ENCODE results near the gene PRUNE2. TPM values are rescaled to one million over a fixed set of nuclear protein-coding genes. Genes with fewer than 3 reads are reported as not detected.
"Not testable (repeated sequence)": the region's sequence is repeated elsewhere in the genome, so short reads cannot be mapped to it uniquely, and the experiment has no call there.

Gene PRUNE2
- total RNA-seq, 2 donors from 2014 or later: 0.45 to 0.57 TPM

- ATAC-seq: no peak
- H3K27me3 Mint-ChIP-seq: peaks cover 16 to 46% of the 10 kb centered on the region in 2 donors
- no peaks in the 10 kb centered on the region for H3K4me1 Mint-ChIP-seq (ENCODE audit: low read depth in 2 of 2)
- no peak overlapping the region for H3K4me3 Mint-ChIP-seq
- H3K36me3 Mint-ChIP-seq: no peaks in the 10 kb centered on the region
- H3K27ac Mint-ChIP-seq: no peak overlapping the region
- no peak for DNase-seq (ENCODE audit: low spot score)
- H3K9me3 Mint-ChIP-seq: no peaks in the 10 kb centered on the region
These were observed 32.7 kb downstream of the PRUNE2 start for GRCh38 chr9:76873056-76873792.

GRCh38 chr9:76868897-76869296 is 37.0 kb downstream of the PRUNE2 start:
- no peak for ATAC-seq
- H3K36me3 Mint-ChIP-seq: no peaks in the 10 kb centered on the region
- no peak for DNase-seq (ENCODE audit: low spot score)
- H3K27ac Mint-ChIP-seq: no peak overlapping the region
- H3K9me3 Mint-ChIP-seq: no peaks in the 10 kb centered on the region
- no peak overlapping the region for H3K4me3 Mint-ChIP-seq
- peaks cover 23 to 45% of the 10 kb centered on the region in 2 donors for H3K27me3 Mint-ChIP-seq
- no peaks in the 10 kb centered on the region for H3K4me1 Mint-ChIP-seq (ENCODE audit: low read depth in 2 of 2)

DNA sequence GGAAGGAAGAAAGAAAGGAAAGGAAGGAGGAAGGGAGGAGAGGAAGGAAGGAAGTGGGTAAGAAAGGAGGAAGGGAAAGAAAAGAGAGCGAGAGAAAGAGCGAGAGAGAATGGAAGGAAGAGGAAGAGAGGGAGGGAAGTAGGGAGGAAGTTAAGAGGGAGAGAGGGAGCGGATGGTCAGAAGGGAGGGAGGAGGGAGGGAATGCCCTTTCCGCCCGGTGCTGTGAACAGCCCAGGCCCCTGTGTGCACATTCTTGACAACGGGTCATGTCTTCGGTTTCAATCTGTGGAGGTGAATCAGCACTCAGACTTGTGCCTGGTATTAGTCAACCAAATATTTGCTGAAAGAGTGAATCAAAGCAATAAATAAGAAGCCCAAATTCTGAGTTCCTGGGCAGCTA is 39.2 kb downstream of the PRUNE2 start:
- Mint-ChIP-seq H3K4me3 (no peak overlapping the region), H3K4me1 (ENCODE audit: low read depth in 2 of 2) (no peaks in the 10 kb centered on the region), H3K36me3 (no peaks in the 10 kb centered on the region), H3K27me3 (peaks cover 15 to 31% of the 10 kb centered on the region in 2 donors), H3K9me3 (no peaks in the 10 kb centered on the region), H3K27ac (no peak overlapping the region)
- no peak for DNase-seq (ENCODE audit: low spot score)
- ATAC-seq: no peak

- Mint-ChIP-seq H3K4me3 (no peak overlapping the region), H3K9me3 (no peaks in the 10 kb centered on the region), H3K27me3 (peaks cover 13 to 25% of the 10 kb centered on the region in 2 donors), H3K36me3 (no peaks in the 10 kb centered on the region), H3K27ac (no peak overlapping the region), H3K4me1 (ENCODE audit: low read depth in 2 of 2) (no peaks in the 10 kb centered on the region)
- ATAC-seq: no peak
- DNase-seq (ENCODE audit: low spot score): no peak
These were observed 42.1 kb downstream of the PRUNE2 start for GRCh38 chr9:76863832-76864231.

- no peak overlapping the region for H3K4me3 Mint-ChIP-seq
- H3K36me3 Mint-ChIP-seq: no peaks in the 10 kb centered on the region
- ATAC-seq: no peak
- peaks cover 0 to 3% of the 10 kb centered on the region in 2 donors for H3K27me3 Mint-ChIP-seq
- H3K9me3 Mint-ChIP-seq: no peaks in the 10 kb centered on the region
- DNase-seq (ENCODE audit: low spot score): no peak
- H3K4me1 Mint-ChIP-seq (ENCODE audit: low read depth in 2 of 2): no peaks in the 10 kb centered on the region
- H3K27ac Mint-ChIP-seq: no peak overlapping the region
These were observed 46.1 kb downstream of the PRUNE2 start for GRCh38 chr9:76859860-76860259.

DNA sequence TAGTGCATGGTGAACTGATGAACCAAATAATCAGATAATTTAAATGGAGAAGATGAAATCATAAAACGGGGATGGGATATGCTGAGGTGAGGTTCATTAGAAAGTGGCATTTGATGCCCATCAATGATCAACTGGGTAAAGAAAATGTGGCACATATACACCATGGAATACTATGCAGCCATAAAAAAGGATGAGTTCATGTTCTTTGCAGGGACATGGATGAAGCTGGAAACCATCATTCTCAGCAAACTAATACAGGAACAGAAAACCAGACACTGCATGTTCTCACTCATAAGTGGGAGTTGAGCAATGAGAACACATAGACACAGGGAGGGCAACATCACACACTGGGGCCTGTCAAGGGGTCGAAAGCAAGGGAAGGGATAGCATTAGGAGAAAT is 47.7 kb downstream of the PRUNE2 start:
- not testable (repeated sequence) for H3K4me3 Mint-ChIP-seq; H3K27ac Mint-ChIP-seq; H3K27me3 Mint-ChIP-seq; H3K9me3 Mint-ChIP-seq; DNase-seq (ENCODE audit: low spot score); H3K4me1 Mint-ChIP-seq (ENCODE audit: low read depth in 2 of 2); ATAC-seq; H3K36me3 Mint-ChIP-seq

DNA sequence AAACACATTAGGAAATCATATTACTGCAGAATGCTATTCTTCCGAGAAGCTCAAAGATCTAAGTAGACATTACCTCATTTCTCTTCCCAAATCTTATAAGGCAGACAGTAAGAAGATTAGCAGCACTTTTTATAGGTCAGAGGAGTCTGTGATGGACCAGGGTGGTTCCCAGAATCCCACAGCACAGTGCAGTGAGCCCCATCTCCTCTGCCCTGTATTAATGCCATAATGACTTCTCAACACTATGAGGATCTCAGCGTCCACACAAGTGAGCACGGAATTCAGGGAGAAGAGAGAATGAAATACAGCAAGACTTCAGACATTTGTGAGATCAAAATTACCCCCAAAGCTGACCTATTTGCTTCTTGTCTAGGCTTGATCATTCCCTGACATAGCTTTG is 49.9 kb downstream of the PRUNE2 start:
- Mint-ChIP-seq H3K36me3 (no peaks in the 10 kb centered on the region), H3K9me3 (no peaks in the 10 kb centered on the region), H3K4me3 (no peak overlapping the region), H3K27ac (no peak overlapping the region), H3K27me3 (peaks cover 0 to 7% of the 10 kb centered on the region in 2 donors), H3K4me1 (ENCODE audit: low read depth in 2 of 2) (no peaks in the 10 kb centered on the region)
- no peak for DNase-seq (ENCODE audit: low spot score)
- ATAC-seq: no peak

DNA sequence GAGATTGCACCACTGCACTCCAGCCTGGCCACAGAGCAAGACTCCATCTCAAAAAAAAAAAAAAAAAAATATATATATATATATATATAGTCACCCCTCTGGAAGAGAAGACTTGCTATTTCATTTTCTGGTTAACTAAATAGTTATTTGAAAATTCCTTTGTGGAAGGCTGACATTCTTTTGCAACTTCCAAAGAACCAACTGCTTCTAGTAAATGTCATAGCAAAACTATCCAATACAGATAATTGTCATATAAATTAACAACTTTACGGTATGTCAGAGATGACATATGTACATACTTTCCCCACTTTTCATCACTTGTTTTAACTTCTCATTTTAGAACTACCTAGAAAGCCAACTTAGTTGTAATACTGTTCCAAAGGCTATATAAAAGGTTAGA is 50.9 kb downstream of the PRUNE2 start:
- Mint-ChIP-seq H3K27me3 (peaks cover 6 to 7% of the 10 kb centered on the region in 2 donors), H3K9me3 (no peaks in the 10 kb centered on the region), H3K36me3 (no peaks in the 10 kb centered on the region), H3K4me1 (ENCODE audit: low read depth in 2 of 2) (no peaks in the 10 kb centered on the region), H3K27ac (no peak overlapping the region), H3K4me3 (no peak overlapping the region)
- DNase-seq (ENCODE audit: low spot score) (no peak), ATAC-seq (no peak)

DNA sequence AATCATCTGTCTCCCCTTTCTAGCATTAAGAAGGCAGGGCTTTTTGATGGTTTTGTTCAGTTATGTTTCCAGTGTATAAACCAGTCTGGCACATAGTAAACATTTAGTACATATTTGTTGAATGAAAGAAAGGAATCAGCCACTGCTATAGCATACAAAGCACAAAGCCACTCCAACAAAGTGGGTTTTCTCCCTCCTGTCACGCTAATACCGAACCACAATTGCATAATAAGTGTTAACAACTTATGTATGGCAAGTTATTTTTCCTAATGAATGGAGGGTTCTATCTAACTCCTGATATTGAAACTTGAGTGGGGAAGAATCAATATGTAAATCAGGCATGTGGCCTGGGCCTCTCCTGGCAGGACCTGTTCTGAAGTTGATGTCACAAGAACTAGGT is 53.9 kb downstream of the PRUNE2 start:
- no peak overlapping the region for H3K27ac Mint-ChIP-seq
- H3K36me3 Mint-ChIP-seq: no peaks in the 10 kb centered on the region
- peaks cover 6% of the 10 kb centered on the region in 2 donors for H3K27me3 Mint-ChIP-seq
- no peak for DNase-seq (ENCODE audit: low spot score)
- H3K4me1 Mint-ChIP-seq (ENCODE audit: low read depth in 2 of 2): no peaks in the 10 kb centered on the region
- no peak for ATAC-seq
- no peaks in the 10 kb centered on the region for H3K9me3 Mint-ChIP-seq
- no peak overlapping the region for H3K4me3 Mint-ChIP-seq

GRCh38 chr9:76846297-76846696 is 59.6 kb downstream of the PRUNE2 start:
- ATAC-seq (no peak), DNase-seq (ENCODE audit: low spot score) (no peak)
- Mint-ChIP-seq H3K36me3 (no peaks in the 10 kb centered on the region), H3K4me3 (no peak overlapping the region), H3K27ac (no peak overlapping the region), H3K4me1 (ENCODE audit: low read depth in 2 of 2) (no peaks in the 10 kb centered on the region), H3K9me3 (no peaks in the 10 kb centered on the region), H3K27me3 (peaks cover 0 to 6% of the 10 kb centered on the region in 2 donors)

- no peaks in the 10 kb centered on the region for H3K9me3 Mint-ChIP-seq
- ATAC-seq (no peak), DNase-seq (ENCODE audit: low spot score) (no peak)
- no peaks in the 10 kb centered on the region for H3K4me1 Mint-ChIP-seq (ENCODE audit: low read depth in 2 of 2)
- H3K36me3 Mint-ChIP-seq: no peaks in the 10 kb centered on the region
- no peak overlapping the region for H3K4me3 Mint-ChIP-seq
- no peak overlapping the region for H3K27ac Mint-ChIP-seq
- peaks cover 0 to 3% of the 10 kb centered on the region in 2 donors for H3K27me3 Mint-ChIP-seq
These were observed 60.7 kb downstream of the PRUNE2 start for GRCh38 chr9:76845254-76845653.

DNA sequence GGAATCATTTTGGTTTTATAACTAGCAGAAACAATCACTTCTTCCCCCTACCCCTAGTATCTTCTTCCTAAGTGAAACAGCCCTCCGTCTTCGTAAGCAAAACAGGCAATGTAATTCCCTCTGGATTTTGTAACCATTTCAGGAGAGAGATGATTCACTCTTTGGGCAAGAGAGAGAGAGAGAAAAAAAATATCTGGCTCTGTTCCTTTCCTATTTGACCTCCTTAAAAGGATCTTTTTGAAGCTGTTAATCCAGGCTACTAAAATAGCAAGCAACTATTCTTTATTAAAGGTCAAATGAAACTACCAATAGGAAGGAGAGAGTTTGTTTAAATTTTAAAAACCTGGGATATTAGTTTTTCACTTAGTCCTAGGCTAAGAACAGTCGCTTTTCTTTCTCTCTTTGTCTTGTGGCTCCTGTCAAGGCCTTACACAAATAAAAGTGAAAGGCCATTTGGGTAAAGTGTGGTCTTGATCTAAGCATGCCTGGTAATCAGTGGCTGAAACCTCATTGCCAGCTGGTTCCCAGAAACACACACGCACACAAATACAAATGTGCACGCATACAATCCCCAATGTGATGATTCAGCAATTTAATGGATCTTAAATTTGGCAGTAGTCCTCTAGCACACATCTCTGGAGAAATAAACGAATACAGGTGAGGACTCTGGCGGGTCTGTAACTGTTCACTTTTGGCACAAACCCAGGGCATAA is 70.2 kb downstream of the PRUNE2 start:
- DNase-seq (ENCODE audit: low spot score) (no peak), ATAC-seq (no peak)
- H3K4me3 Mint-ChIP-seq: no peak overlapping the region
- no peak overlapping the region for H3K27ac Mint-ChIP-seq
- H3K36me3 Mint-ChIP-seq: no peaks in the 10 kb centered on the region
- H3K4me1 Mint-ChIP-seq (ENCODE audit: low read depth in 2 of 2): no peaks in the 10 kb centered on the region
- no peaks in the 10 kb centered on the region for H3K9me3 Mint-ChIP-seq
- H3K27me3 Mint-ChIP-seq: peaks cover 3 to 23% of the 10 kb centered on the region in 2 donors

DNA sequence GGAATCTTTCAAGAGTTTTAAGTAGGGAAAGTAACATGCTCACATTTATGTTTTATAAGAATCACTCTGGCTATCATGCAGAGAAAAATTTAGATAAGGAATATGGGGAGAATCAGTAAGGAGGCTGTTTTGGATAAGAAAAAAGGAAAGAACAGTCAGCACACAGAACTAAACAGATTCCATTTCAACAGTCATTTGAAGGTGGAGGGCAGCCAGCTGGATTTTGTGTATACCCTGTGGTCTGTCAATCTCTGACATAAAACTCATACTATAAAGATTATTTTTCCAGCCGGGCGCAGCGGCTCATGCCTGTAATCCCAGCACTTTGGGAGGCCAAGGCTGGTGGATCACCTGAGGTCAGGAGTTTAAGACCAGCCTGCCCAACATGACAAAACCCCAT is 77.5 kb downstream of the PRUNE2 start:
- Mint-ChIP-seq H3K9me3 (no peaks in the 10 kb centered on the region), H3K27ac (no peak overlapping the region), H3K36me3 (no peaks in the 10 kb centered on the region), H3K27me3 (peaks cover 10 to 30% of the 10 kb centered on the region in 2 donors), H3K4me3 (no peak overlapping the region), H3K4me1 (ENCODE audit: low read depth in 2 of 2) (no peaks in the 10 kb centered on the region)
- DNase-seq (ENCODE audit: low spot score): no peak
- no peak for ATAC-seq

DNA sequence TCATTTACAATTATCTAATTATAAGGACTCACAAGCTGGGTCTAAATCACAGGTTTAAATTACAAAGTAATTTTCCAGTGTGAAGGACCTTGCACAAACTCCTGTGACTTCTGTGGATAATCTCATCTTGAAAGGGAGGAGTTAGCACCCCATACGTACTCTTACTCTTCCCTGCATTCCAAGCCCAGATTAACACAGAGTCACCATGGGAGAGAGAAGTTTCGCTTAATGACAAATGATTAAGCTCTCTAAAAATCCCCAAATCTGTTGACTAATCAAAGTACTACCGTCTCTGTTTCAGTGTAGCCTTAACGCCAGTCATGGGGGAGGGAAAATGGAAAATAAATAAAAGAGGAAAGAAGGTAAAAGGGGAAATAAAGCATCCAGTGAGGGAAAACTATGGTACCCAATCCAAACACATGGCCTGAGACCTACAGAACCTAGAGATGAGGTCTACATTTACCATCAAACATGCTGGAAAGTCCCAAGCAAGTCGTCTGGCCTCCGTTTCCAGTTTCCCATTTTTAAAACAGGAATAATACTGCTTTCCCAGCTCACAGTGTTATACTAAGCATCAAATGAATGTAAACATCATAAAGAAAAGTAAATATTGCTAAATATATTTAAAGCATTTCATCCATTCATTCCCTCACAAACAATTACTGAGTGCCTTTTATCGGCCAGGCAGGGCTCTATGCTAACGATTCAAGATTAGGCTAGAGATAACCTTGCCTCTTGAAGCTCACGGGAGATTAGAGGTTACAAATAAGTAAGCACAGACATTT is 78.4 kb downstream of the PRUNE2 start:
- Mint-ChIP-seq H3K27me3 (peaks cover 10 to 30% of the 10 kb centered on the region in 2 donors), H3K4me1 (ENCODE audit: low read depth in 2 of 2) (no peaks in the 10 kb centered on the region), H3K36me3 (no peaks in the 10 kb centered on the region), H3K4me3 (no peak overlapping the region), H3K27ac (no peak overlapping the region), H3K9me3 (no peaks in the 10 kb centered on the region)
- DNase-seq (ENCODE audit: low spot score) (no peak), ATAC-seq (no peak)

All from natural killer cell treated with Interleukin-12 subunit alpha and Interleukin-12 subunit beta and Interleukin-15 and Interleukin-18, amount 100 ng/mL, for 72 hours (primary cell).